Bronchial epithelial cell (primary cell): ENCODE measurements around the gene SOX5. TPM values are rescaled to one million over a fixed set of nuclear protein-coding genes. Genes with fewer than 3 reads are reported as not detected.
"Not testable (repeated sequence)": the region's sequence is repeated elsewhere in the genome, so short reads cannot be mapped to it uniquely, and the experiment has no call there.

Experiments
- DNase-seq: peaks from one replicate; pipeline ENCODE4 v3.0.0-alpha.2; 2010; ENCODE audit warnings: low read depth
- FAIRE-seq: peaks from 2 replicates; lab custom pipeline; 2011; peaks lifted over from hg19 to GRCh38; lab: Jason Lieb, UNC
- H3K27me3 ChIP-seq: 2 replicates; pipeline ENCODE4 v1.5.1; 2011; ENCODE audit warnings: low read length; ENCODE audit not compliant: control insufficient read depth, insufficient read depth
- H3K36me3 ChIP-seq: 2 replicates; pipeline ENCODE4 v1.5.1; 2011; ENCODE audit warnings: low read length; ENCODE audit not compliant: control insufficient read depth, insufficient read depth
- H3K4me3 ChIP-seq: 2 replicates; pipeline ENCODE4 v1.5.1; 2011; ENCODE audit warnings: mild to moderate bottlenecking, low read depth, low read length, control low read depth
- total RNA-seq: library from RNA; depleted of rRNA; stranded (reverse); fragments of >200 nt; gene quantifications from 2 replicates; pipeline ENCODE4 v1.2.1, GENCODE V29; 2014
- TF ChIP-seq, protein P1 (sequence below): IDR thresholded peaks from 2 replicates; pipeline ENCODE4 v1.5.1; 2011; ENCODE audit warnings: mild to moderate bottlenecking, moderate library complexity, low read length, control low read depth, inconsistent platforms; ENCODE audit not compliant: insufficient read depth, severe bottlenecking

SOX5 gene
- total RNA-seq, 1 donor from 2014 or later = under 0.01 TPM

GRCh38 chr12:23525450-23526072 lies 423.9 kb downstream of the SOX5 start:
- FAIRE-seq = no peak
- peak; percentile 95 for DNase-seq

DNA sequence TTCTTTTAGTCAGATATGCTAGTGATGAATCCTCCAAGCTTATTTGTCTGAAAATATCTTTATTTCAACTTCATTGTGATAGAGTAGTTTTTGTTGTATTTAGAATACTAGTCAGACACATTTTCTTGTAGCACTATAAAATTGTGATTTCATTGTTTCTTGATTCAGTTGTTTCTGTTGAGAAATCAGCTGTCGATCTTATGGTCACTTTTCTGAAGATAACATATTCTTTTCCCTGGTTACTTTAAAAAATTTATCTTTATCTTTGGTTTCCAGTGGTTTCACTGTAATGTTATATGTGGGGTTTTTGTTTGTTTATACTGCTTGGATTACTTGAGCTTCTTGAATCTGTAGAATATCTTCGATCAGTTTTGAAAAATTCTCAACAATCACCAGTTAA lies 426.1 kb downstream of the SOX5 start:
- Histone ChIP-seq H3K36me3 (no peaks in the 10 kb centered on the region), H3K4me3 (no peak overlapping the region), H3K27me3 (no peaks in the 10 kb centered on the region)
- FAIRE-seq (no peak), DNase-seq (no peak)
- TF ChIP-seq, protein P1, sequence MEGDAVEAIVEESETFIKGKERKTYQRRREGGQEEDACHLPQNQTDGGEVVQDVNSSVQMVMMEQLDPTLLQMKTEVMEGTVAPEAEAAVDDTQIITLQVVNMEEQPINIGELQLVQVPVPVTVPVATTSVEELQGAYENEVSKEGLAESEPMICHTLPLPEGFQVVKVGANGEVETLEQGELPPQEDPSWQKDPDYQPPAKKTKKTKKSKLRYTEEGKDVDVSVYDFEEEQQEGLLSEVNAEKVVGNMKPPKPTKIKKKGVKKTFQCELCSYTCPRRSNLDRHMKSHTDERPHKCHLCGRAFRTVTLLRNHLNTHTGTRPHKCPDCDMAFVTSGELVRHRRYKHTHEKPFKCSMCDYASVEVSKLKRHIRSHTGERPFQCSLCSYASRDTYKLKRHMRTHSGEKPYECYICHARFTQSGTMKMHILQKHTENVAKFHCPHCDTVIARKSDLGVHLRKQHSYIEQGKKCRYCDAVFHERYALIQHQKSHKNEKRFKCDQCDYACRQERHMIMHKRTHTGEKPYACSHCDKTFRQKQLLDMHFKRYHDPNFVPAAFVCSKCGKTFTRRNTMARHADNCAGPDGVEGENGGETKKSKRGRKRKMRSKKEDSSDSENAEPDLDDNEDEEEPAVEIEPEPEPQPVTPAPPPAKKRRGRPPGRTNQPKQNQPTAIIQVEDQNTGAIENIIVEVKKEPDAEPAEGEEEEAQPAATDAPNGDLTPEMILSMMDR = no peak

More at GRCh38 chr12:23525450-23526072, 423.9 kb downstream of the SOX5 start:
- Histone ChIP-seq H3K36me3 (no peaks in the 10 kb centered on the region), H3K27me3 (no peaks in the 10 kb centered on the region), H3K4me3 (no peak overlapping the region)
- TF ChIP-seq, protein P1 = no peak

GRCh38 chr12:23519444-23519843 lies 430.0 kb downstream of the SOX5 start:
- H3K36me3 ChIP-seq, H3K27me3 ChIP-seq, DNase-seq, FAIRE-seq, H3K4me3 ChIP-seq: not testable (repeated sequence)

DNA sequence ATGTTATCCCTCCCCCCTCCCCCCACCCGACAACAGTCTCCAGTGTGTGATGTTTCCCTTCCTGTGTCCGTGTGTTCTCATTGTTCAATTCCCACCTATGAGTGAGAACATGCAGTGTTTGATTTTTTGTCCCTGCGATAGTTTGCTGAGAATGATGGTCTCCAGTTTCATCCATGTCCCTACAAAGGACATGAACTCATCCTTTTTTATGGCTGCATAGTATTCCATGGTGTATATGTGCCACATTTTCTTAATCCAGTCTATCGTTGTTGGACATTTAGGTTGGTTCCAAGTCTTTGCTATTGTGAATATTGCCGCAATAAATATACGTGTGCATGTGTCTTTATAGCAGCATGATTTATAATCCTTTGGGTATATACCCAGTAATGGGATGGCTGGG lies 433.7 kb downstream of the SOX5 start:
- FAIRE-seq, H3K27me3 ChIP-seq, DNase-seq, H3K4me3 ChIP-seq, H3K36me3 ChIP-seq: not testable (repeated sequence)

DNA sequence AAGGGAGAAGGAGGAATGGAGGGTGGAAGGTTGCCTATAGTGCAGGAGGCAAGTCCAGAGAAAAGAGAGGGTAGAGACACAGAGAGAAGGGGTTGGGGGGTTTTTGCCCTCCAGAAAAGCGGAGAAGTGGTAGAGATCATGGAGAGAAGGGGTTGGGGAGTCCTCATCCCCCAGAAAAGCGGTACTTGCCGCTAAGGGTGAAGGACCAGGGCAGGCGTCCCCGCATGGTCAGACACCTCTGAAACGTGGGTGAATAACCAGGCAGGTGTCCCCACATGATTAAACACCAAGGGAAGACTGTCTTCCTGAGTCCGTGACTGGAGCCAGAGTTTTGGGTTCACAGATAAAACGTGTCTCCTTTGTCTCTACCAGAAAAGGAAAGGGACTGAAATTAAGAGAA lies 439.0 kb downstream of the SOX5 start:
- TF ChIP-seq, protein P1 = no peak
- no peak for FAIRE-seq
- H3K27me3 ChIP-seq = no peaks in the 10 kb centered on the region
- H3K4me3 ChIP-seq = no peak overlapping the region
- DNase-seq = no peak
- H3K36me3 ChIP-seq = no peaks in the 10 kb centered on the region

DNA sequence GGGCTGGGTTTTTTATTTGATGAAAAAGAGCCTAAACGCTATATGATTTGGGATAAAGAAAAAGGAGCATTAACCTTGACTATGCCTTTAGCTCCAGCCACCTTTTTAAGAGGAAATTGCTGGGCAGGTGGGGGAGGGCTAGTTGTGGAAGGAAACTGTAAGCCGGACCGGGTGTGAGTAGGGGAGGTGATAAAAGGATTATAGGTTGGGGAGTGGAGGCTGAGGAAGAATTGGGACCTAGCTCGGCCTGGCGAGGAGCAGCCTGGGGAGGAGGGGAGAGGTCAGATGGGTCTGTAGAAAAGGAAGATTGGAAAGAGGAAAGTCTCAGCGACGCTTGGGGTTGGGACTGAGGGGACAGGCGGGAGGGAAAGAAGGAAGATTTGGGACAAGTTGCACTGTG lies 439.6 kb downstream of the SOX5 start:
- not testable (repeated sequence) for FAIRE-seq

DNA sequence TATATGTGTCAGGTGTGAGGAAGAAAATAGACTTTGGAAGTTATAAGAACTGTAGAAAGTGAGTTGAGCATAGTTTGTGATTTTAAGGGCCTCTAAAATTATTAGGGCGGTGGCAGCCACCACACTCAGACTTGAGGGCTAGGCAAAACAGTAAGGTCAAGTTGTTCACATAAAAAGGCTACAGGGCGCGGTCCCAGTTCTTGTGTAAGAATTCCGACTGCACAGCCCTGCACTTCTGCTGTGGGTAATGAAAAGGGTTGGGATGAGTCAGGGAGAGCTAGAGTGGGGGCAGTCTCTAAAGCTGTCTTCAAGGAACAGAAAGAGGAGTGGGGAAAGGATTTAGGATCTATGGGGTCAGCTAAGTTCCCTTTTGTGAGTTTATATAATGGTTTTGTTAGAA lies 441.7 kb downstream of the SOX5 start:
- not testable (repeated sequence) for H3K27me3 ChIP-seq, FAIRE-seq, H3K4me3 ChIP-seq, H3K36me3 ChIP-seq
- peak; percentile 35 for DNase-seq

More for the DNA sequence above, 439.6 kb downstream of the SOX5 start:
- not testable (repeated sequence) for H3K27me3 ChIP-seq, H3K36me3 ChIP-seq, H3K4me3 ChIP-seq, DNase-seq

DNA sequence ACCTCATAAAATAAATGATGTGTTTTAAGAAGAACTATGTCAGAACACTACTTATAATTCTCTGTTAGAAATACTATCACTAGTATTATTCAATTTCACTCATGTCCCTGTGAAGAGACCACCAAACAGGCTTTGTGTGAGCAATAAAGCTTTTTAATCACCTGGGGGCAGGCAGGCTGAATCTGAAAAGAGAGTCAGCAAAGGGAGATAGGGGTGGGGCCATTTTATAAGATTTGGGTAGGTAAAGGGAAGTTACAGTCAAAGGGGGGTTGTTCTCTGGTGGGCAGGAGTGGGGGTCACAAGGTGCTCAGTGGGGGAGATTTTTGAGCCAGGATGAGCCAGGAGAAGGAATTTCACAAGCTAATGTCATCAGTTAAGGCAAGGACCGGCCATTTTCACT lies 443.7 kb downstream of the SOX5 start:
- H3K36me3 ChIP-seq, H3K27me3 ChIP-seq, DNase-seq, FAIRE-seq, H3K4me3 ChIP-seq: not testable (repeated sequence)
